Kasumi-1 (cell line): ENCODE measurements around the gene HIBADH.
A peak's percentile ranks its signal among the peaks of the same experiment; 100 is the strongest.

Source experiments
- DNase-seq, 2 experiments: peaks; one replicate each; lab custom pipeline; 2025; lab: John Stamatoyannopoulos, UW

The HIBADH gene

GRCh38 chr7:27662490-27663205, at the start of gene HIBADH:
Gene HIBADH, minus strand, starts transcription at chr7:27662883. Its CDS starts 95 bp downstream, at chr7:27662788.
- DNase-seq: peak; percentile 99 to 100

DNA sequence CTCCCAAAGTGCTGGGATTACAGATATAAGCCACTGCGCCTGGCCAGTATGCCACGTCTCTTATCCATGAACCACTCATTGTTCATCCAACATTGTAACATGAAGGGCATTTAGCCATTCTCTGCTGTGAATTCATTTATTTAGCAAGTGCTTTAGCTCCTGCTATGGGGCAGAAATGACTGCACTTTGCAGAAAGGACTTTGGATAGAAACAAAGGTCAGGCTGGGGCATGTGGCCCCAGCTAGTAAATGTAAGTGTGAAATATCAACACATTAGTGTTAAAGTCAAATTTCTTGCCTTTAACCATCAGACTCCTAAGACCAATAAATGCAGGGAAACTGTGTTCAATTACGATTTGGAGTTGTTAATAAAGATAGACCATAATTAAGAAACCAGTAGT, 49.5 kb upstream of the HIBADH start:
- no peak for DNase-seq

DNA sequence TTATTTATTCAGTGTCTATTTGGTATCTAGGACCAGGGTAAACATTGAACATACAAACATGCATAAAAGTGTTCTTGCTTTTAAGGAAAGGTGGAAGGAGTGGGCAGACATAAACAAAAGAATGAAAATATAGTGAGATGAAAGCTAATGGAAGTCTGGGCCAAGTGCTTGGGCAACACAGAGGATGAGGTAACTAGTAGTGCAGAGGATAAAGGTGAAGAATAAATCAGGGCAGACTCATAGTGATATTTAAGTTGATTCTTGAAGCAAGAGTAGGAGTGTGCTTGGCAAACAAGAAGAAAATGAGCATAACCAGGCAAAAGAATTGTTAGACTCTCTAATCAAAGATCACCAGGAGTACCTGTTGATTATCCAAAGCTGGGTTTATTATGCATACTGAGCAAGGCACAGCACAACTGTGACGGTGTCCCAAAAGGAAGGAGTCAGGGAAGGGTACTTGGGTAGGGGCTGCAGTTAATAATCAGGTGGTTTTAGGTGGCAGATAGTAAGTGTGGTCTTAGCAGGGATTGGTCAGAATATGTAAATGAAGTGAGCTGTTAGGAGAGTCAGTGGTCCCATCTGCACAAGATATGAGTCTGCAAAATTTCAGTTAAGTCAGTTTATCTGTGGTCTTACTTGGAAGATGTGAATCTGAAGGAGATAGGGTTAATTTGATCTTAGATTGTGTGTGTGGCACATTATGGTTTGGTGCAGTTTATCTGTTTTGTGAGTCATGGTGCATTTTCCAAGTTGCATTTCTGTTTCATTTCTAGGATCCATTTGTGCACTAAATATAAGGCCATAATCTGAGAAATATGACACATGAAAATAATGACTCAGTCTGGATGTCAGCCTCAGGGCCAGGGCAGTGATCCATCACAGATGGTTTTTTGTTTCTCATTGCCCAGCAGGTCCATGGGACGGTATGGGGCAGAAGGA, 46.7 kb upstream of the HIBADH start:
- DNase-seq: no peak

DNA sequence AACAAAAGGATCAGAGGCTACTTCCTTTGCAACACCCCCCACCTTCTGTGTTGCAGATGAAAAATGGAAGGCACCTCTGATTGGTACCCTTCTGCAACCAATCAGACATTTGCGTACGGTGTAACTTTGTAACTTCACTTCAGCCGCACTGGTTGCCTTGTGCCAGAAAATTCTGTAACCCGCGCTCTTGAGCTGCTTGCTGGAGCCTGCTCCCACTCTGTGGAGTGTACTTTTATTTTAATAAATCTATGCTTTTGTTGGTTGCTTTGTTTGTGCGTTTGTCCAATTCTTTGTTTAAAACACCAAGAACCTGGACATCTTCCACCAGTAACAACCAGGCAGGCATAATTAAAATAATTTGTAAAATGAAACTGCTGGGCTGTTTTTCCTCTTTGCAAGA, 45.8 kb upstream of the HIBADH start:
- no peak for DNase-seq

DNA sequence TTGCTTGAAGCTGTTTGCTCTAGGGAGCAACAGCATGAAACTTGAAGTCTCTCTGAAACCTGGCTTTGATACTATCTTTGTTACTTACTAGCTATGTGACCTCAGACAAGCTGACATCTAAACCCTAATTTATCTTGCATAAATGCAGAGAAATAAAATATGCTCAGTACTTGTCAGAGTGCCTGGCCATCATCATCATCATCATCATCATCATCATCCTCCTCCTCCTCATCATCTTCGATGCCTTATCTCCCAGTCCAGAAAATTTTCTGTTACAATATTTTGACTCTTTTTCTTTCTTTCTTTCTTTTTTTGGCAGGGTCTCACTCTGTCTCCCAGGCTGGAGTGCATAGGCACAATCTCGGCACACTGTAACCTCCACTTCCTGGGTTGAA, 42.5 kb upstream of the HIBADH start:
- no peak for DNase-seq

GRCh38 chr7:27704422-27705199, 41.9 kb upstream of the HIBADH start:
- DNase-seq: no peak

GRCh38 chr7:27703181-27703580, 40.5 kb upstream of the HIBADH start:
- no peak for DNase-seq

DNA sequence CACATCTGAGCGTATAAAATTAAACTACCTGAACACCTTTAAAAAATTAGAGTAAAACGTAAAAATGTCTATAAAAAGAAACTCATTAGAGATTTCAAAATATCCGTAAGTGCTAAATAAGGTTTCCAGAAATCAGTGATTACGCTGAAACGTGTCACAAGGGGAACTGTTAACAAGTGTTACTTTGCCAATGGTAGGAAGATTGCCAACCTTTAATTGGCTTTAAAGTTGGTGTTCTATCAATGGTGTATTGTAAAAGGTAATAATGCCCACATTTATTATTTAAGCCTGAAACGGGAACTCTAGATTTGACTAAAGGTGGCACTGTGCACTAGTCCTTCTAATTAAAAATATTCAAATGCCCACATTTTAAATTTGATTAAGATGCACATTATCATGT, 37.8 kb upstream of the HIBADH start:
- no peak for DNase-seq

- no peak for DNase-seq
These were observed 37.1 kb upstream of the HIBADH start for GRCh38 chr7:27699751-27700150.

GRCh38 chr7:27697861-27698430, 35.3 kb upstream of the HIBADH start:
- peak; percentile 85 to 94 for DNase-seq

GRCh38 chr7:27695096-27695495, 32.4 kb upstream of the HIBADH start:
- no peak for DNase-seq

DNA sequence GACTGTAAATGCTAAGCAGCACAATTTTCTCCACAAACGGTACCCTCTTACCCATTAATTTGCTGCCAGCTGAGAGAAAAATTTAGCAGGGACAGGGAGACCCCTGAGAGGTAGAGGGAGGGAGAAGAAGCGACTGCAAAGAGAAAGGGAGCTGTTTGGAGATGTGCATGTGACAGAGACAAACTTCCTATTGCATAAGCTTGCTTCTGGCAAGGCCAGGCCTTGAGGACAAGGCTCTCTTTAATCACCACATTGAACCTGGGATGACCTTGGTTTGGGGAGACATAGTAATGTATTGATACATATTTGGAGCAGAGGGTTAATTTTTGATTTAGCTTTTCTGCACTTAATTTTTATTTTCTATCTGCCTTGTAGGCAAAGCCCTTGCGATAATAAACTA, 31.1 kb upstream of the HIBADH start:
- peak; percentile 81 to 85 for DNase-seq

- DNase-seq: no peak
These were observed 28.0 kb upstream of the HIBADH start for GRCh38 chr7:27690649-27691048.

GRCh38 chr7:27689591-27690164, 27.0 kb upstream of the HIBADH start:
- peak; percentile 33 to 41 for DNase-seq

GRCh38 chr7:27689150-27689549, 26.5 kb upstream of the HIBADH start:
- no peak for DNase-seq

DNA sequence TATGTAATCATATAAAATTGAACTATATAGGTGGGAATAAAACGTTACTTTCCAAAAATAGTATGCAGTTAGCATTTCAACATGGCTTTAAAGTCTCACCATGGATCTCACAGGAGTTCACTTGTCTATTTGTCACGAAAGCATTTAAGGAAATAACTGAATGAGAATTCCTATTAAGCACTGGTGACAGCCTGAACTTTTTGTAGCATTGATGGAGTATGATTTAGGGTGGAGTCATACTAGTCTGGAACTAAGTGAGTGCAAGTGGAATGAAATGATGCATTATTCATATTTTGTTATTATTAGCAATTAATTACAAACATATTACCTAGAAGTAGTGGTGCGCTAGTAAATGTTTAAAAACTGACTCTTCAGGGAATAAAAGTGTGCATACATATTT, 26.0 kb upstream of the HIBADH start:
- no peak for DNase-seq

DNA sequence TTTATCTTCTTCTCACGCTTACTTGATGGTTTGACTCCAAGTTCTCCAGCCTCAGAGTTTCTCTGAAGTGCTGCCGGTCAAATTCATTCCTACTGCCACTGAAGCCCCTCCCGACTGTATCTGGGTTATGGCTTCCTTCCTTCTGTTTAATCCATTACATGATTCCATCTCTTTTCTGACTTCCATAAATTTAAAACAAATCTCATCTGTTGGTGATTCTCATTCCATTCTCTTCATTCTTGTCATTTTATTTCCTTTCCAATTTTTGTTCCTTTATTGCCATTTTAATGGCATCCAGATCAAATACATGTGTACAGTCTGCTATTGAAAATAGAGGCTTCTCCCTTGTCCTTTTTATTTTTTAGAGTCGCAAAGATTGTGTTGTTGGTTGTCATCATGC, 25.4 kb upstream of the HIBADH start:
- DNase-seq: no peak

GRCh38 chr7:27686315-27686714, 23.6 kb upstream of the HIBADH start:
- DNase-seq: no peak

GRCh38 chr7:27685893-27686292, 23.2 kb upstream of the HIBADH start:
- no peak for DNase-seq

- no peak for DNase-seq
These were observed 22.5 kb upstream of the HIBADH start for GRCh38 chr7:27685209-27685608.

DNA sequence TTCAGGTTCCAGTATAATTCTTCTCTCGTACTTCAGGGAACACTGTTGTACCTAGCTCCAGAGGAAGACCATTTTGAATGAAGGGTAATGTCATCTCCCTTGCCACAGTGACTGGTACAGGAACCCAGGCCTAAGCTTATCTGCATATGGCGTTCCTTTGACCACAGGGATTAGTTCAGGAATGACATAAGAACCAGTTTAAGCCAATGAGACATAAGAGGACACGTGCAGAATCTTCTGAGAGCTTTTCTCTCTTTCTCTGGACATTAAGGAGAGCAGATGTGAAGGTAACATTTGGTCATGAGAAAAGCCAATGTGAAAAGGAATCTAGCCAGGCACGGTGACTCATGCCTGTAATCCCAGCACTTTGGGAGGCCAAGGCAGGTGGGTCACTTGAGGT, 21.8 kb upstream of the HIBADH start:
- DNase-seq: no peak

DNA sequence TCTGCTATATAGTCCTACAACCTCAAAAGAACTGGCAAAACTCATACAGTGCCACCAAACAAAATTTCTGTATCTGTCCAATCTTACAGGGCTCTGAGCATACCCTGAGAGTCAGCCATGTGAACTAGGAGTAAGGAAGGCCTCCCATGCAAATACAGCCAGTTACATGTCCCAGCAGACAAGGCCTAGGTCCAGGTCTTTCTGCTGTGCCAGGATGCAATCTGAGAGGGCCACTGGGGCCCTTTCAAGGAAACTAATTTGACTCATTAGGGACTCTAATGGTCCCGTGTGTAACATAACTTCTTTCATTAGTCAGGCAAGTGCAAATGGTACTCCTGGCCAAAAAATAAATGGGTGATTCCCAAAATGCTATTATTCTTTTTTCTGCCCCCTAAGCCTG, 17.9 kb upstream of the HIBADH start:
- DNase-seq: no peak
